ENCODE results near the gene TRAK1.

TRAK1 gene

GRCh38 chr3:42128526-42128925 is 37.4 kb downstream of the TRAK1 start:
- no peak for DNase-seq

DNA sequence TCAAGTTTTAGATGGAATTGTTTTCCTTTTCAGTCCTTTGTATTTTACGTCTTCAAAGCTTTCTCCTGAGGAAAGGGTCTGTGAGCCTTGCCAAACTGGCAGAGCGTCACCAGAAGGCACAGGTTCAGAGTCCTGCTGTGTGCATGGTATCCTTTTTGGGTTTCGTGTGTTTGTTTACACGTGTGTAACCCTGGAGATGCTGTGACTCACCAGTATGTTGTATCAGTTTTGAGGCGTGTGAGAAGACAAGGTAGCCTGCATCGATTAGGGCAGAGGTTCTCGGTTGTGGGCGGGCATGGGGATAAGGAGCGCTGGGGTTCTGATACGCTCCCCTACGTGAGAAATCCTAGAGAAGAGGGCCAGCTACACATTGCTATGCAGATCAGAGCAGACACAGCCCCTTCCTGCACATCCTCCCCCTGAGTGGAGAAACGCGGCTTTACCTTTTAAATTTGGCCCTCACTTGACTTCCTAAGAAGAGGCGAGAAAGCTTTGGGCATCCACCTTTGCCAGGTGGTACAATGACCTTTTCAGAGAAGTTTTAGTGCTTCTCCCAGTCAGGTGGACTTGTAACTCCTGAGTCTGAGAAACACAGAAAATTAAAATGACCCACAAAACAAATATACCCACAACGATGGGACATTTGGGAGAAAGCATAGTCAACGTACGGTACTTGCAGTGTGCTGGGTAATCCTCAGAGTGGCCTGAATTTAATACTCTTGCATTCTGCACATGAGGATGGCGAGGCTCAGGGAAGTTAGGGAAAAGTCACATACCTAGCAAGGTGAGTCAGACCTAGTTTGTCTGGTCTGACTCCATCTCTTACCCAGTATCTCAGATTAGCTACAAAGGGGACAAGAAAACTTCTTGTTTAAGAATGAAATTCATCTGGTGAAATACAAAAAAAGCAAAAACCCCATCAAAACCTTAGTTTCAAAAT is 38.1 kb downstream of the TRAK1 start:
- no peak for DNase-seq

DNA sequence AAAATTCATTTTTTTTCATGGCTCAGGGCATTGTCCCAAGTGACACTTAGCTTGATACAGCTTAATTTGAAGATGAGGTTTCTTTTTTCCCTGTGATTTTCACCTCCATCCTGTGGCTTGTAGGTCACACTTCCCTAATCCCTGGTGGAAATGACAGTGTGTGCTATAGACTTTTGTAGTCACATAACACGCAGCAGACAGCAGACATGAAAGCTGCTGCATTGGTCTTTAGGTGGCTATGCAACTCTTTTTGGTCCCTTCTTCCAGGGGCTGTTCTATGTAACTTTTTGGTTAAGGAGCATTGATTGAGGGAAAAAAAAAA is 38.8 kb downstream of the TRAK1 start:
- DNase-seq, result no peak

- no peak for DNase-seq
Observed at GRCh38 chr3:42130329-42131070, 39.3 kb downstream of the TRAK1 start.

DNA sequence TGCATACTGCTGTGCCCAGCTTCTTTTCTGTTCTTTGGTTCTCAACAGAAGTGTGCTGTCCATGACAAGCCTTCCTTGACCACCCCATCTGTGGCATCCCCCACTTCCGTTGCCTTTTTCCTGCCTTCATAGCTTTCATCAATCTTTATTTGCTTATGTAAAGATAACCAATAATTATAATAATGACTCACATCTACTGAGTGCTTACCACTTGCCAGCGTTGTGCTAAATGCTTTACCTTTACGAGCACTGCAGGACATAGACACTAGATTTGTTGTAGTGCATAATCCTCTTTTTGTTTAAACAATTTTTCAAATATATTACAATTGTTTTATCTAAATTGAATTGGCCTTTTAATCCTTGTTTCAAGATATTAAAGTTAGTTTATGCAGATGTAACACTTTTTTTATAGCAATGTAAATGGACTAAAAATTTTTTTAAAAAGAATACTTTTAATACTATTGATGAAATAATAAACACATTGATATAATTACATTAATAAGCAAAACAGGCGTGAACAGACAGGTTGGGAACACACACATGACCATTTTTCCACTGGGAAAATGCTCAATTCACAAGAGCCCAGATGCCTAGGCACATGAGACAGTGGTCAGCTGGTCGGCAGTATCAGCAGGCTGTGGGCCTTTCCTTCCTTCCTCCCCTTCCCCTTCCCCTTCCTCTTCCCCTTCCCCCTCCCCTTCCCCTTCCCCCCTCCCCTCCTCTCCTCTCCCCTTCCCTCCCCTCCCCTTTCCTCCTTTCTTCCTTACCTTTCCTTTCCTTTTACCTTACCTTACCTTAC is 42.5 kb downstream of the TRAK1 start:
- DNase-seq, result no peak

GRCh38 chr3:42134867-42135464 is 43.8 kb downstream of the TRAK1 start:
- no peak for DNase-seq

DNA sequence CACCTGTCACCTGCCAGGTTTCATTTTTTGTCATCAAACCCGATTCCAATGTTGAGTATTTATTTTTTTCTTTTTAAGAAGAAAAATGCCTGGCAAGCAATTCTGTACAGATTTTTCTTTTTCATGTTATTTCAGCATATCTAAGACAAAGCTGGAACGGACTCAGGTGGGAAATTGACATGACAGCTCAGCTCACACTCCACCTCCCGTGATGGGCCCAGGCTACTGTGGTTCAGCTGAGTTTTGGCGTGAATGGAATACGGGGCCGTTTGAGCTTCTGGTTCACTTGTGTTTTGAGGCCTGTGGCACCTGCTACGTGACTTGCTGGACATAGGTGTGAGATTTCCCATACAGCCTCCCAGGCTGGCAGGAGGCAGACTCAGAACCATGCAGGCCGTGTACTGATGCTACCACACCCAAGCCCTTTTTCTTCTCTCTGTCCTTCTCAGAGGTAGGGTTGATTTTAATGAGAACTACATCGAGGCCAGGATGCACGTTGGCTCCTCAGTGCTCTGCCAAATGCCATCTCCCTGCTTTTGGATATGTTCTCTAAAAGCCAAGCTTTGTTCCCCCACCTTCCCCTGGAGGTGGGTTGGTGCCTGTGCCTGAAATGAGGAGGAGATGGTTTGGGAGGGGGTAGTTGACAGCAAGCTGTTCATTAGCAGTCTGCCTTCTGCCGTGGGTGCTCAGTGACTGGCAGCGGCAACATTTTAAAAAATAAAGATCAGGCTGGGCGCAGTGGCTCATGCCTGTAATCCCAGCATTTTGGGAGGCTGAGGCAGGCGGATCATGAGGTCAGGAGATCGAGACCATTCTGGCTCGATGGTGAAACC is 48.7 kb downstream of the TRAK1 start:
- DNase-seq, result no peak

GRCh38 chr3:42140665-42141203 is 49.6 kb downstream of the TRAK1 start:
- no peak for DNase-seq

- DNase-seq, result no peak
Observed at GRCh38 chr3:42143440-42143839, 52.3 kb downstream of the TRAK1 start.

DNA sequence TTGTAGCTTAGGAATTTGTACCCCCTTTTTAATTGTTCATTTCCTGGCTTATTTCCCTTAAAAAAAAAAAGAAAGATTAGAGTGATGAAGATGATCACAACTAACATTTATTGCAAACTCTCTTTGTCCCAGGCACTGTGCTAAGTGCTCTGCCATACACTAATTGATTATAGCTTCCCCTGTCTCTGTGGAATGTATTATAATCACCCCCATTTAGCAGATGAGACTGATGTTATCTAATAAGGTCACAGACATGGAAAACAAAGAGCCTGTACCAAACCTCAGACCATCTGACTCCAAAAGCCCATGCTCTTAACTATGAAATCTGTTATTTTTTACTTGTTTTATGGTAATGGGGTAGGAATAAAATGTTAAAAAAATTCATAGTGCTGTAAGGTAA is 53.1 kb downstream of the TRAK1 start:
- no peak for DNase-seq

DNA sequence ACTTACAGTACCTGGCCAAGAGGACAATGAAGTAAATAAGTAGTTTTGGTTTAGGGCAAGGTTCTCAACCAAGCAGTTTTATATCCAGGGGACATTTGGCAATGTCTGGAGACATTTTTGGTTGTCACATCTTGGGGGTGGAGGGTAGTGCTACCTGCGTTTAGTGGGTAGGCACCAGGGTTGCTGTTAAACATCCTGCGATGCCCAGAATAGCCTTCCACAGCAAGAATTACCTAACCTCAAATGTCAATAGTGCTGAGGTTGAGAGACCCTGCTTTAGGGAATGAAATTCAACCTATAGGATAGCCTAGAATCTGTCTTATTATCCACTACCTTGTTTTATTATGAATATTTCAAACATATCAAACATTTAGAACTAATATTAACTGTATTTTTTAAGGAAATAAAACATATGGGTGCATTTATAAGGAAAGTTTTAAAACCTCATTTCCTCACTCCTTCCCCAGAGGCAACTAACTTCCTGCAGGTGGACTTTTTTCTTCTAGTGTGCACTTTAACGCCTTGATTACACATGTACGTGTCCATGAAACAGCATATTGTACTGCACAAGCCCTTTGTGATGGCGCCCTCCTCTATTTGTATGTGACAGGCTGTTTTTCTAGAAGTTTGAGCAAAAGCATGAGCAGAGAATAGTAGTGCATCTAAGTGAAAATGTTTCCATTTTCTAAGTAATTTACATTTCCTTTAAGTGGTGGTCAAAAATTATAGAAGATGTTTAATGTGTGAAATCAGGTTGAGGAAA is 57.1 kb downstream of the TRAK1 start:
- no peak for DNase-seq

DNA sequence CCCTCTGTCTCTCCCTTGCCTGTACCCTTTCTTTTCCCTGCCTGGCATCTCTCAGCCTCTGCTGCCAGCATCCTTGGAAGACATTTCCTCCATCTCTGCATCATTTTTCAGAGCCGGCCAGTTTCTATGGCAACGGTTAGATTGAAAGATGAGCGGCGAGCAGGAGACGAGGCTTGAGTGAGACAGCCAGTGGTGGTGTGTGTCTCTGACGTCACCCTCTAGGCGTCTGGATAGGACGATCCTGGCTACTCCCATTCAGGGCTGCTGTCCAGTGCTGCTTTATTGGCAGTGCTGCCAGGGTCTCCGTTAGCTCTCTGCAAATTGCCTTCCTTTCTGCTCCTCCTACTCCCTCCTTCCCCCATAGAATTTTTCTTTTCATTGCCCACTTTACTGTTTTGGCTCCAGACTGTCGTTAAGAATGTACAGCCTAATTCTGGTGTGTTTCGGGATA is 57.9 kb downstream of the TRAK1 start:
- DNase-seq, result no peak

GRCh38 chr3:42149532-42149931 is 58.4 kb downstream of the TRAK1 start:
- no peak for DNase-seq

- no peak for DNase-seq
Observed at GRCh38 chr3:42149975-42150374, 58.8 kb downstream of the TRAK1 start.

GRCh38 chr3:42151596-42152168 is 60.5 kb downstream of the TRAK1 start:
- no peak for DNase-seq

GRCh38 chr3:42152193-42152592 is 61.0 kb downstream of the TRAK1 start:
- no peak for DNase-seq

- DNase-seq, result no peak
Observed at GRCh38 chr3:42153039-42153438, 61.9 kb downstream of the TRAK1 start.

GRCh38 chr3:42157540-42158538 is 66.7 kb downstream of the TRAK1 start:
- no peak for DNase-seq

DNA sequence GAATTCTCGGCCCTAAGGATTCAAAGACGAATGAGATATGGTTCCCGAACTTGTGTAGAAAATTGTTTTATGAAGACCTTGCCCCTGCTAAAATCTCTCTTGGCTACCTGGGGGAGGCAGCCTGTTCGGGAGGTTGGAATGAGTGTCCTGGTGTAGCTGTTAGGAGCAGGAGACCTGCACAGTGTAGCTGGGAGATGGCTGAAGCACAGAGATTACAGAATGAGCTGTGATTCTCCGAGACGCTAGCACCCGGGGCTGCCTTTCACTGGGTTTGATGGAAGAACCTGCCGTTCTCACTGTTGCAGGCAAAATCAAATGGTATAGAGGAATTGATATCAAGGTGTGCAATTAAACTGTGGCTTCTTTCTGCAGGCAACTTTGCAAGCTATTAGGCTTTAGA is 68.0 kb downstream of the TRAK1 start:
- no peak for DNase-seq
